NCI-H187 (cell line): ENCODE measurements around the gene FGD5.
A peak's percentile ranks its signal among the peaks of the same experiment; 100 is the strongest.

Source experiments
- DNase-seq, 2 experiments: peaks; one replicate each; lab custom pipeline; 2025; lab: John Stamatoyannopoulos, UW

Gene FGD5

GRCh38 chr3:14935592-14936345, 117.0 kb downstream of the FGD5 start:
- DNase-seq: no peak

- DNase-seq: no peak
Observed at GRCh38 chr3:14938954-14939353, 120.2 kb downstream of the FGD5 start.

GRCh38 chr3:14941871-14942270, 123.1 kb downstream of the FGD5 start:
- no peak for DNase-seq

- no peak for DNase-seq
Observed at GRCh38 chr3:14943042-14943441, 124.3 kb downstream of the FGD5 start.

- DNase-seq: no peak
Observed at GRCh38 chr3:14946236-14946635, 127.5 kb downstream of the FGD5 start.

GRCh38 chr3:14946739-14947099, 128.0 kb downstream of the FGD5 start:
- DNase-seq: no peak

- peak in 1 of 2 experiments; percentile 44 for DNase-seq
Observed at GRCh38 chr3:14947100-14947885, 128.5 kb downstream of the FGD5 start, which contains the start of gene NR2C2. Gene NR2C2, plus strand, starts transcription at chr3:14947583. Its CDS starts 56,332 bp downstream, at chr3:15003915.

- peak; percentile 84 to 85 for DNase-seq
Observed at GRCh38 chr3:14947886-14948608, 129.3 kb downstream of the FGD5 start.

- no peak for DNase-seq
Observed at GRCh38 chr3:14948609-14949038, 129.9 kb downstream of the FGD5 start.

- DNase-seq: no peak
Observed at GRCh38 chr3:14949126-14949525, 130.4 kb downstream of the FGD5 start.

GRCh38 chr3:14950274-14950673, 131.5 kb downstream of the FGD5 start:
- DNase-seq: no peak

GRCh38 chr3:14957153-14957552, 138.4 kb downstream of the FGD5 start:
- no peak for DNase-seq

- DNase-seq: no peak
Observed at GRCh38 chr3:14957925-14958324, 139.2 kb downstream of the FGD5 start.

GRCh38 chr3:14959359-14959943, 140.7 kb downstream of the FGD5 start:
- DNase-seq: no peak

GRCh38 chr3:14962762-14963161, 144.0 kb downstream of the FGD5 start:
- DNase-seq: no peak

GRCh38 chr3:14967285-14967684, 148.5 kb downstream of the FGD5 start:
- no peak for DNase-seq

- no peak for DNase-seq
Observed at GRCh38 chr3:14969671-14970070, 150.9 kb downstream of the FGD5 start.

GRCh38 chr3:14976317-14976716, 157.6 kb downstream of the FGD5 start:
- DNase-seq: no peak

- no peak for DNase-seq
Observed at GRCh38 chr3:14980689-14981088, 161.9 kb downstream of the FGD5 start.
